Measurements from ENCODE around the gene SLC35A3. TPM values are rescaled to one million over a fixed set of nuclear protein-coding genes. Genes with fewer than 3 reads are reported as not detected.

The SLC35A3 gene
- total RNA-seq, 1 experiment from 2014 or later: 46.5 TPM

GRCh38 chr1:100065183-100065968 is 95.6 kb downstream of the SLC35A3 start:
- BruUV-seq (replicated peaks): no TSS peak
- H3K9ac ChIP-seq (ENCODE audit: low read length): no peak overlapping the region
- ChIA-PET CTCF (no interaction called here), POLR2A (ENCODE audit: unreplicated experiment) (no interaction called here)
- no peaks in the 10 kb centered on the region for H3K9me3 ChIP-seq (ENCODE audit: low read length)
- no peak overlapping the region for H3K27ac ChIP-seq (ENCODE audit: low read length)
- H4K20me1 ChIP-seq (ENCODE audit: low read length): no peaks in the 10 kb centered on the region
- ATAC-seq (no peak), DNase-seq (no peak)
- no peaks in the 10 kb centered on the region for H3K79me2 ChIP-seq (ENCODE audit: low read length)
- no peak overlapping the region for H2AFZ ChIP-seq (ENCODE audit: low read length)
- intact Hi-C loops (cut with micrococcal nuclease): no loop called here
- H3K4me2 ChIP-seq (ENCODE audit: low read length): no peak overlapping the region
- TF ChIP-seq EZH2phosphoT487 (IDR thresholded peaks at IDR 0.05; ENCODE audit: borderline replicate concordance, low read length) (no peak), CTCF (conservative IDR thresholded peaks at IDR 0.05; ENCODE audit: low read depth, low read length) (no peak), EZH2 (IDR thresholded peaks at IDR 0.05; ENCODE audit: low read length, unreplicated experiment) (no peak)
- no peaks in the 10 kb centered on the region for H3F3A ChIP-seq (ENCODE audit: low read length, unreplicated experiment)
- H3K36me3 ChIP-seq (ENCODE audit: low read depth, low read length): peaks cover 50% of the 10 kb centered on the region
- H3K4me1 ChIP-seq (ENCODE audit: insufficient read depth, low read length): no peaks in the 10 kb centered on the region
- no peaks in the 10 kb centered on the region for H3K9me2 ChIP-seq (replicated peaks; ENCODE audit: low read length)
- H3K27me3 ChIP-seq (ENCODE audit: low read length): no peaks in the 10 kb centered on the region
- no peak overlapping the region for H3K4me3 ChIP-seq (ENCODE audit: low read length)

- no TSS peak for BruUV-seq (replicated peaks)
- ChIA-PET POLR2A (ENCODE audit: unreplicated experiment) (no interaction called here), CTCF (no interaction called here)
- intact Hi-C loops (cut with micrococcal nuclease): no loop called here
- no peak overlapping the region for H3K27ac ChIP-seq (ENCODE audit: low read length)
- H3K36me3 ChIP-seq (ENCODE audit: low read depth, low read length): peaks cover 48% of the 10 kb centered on the region
- DNase-seq (no peak), ATAC-seq (no peak)
- TF ChIP-seq CTCF (conservative IDR thresholded peaks at IDR 0.05; ENCODE audit: low read depth, low read length) (no peak), EZH2 (IDR thresholded peaks at IDR 0.05; ENCODE audit: low read length, unreplicated experiment) (no peak), EZH2phosphoT487 (IDR thresholded peaks at IDR 0.05; ENCODE audit: borderline replicate concordance, low read length) (no peak)
- no peak overlapping the region for H3K4me2 ChIP-seq (ENCODE audit: low read length)
- no peaks in the 10 kb centered on the region for H3K79me2 ChIP-seq (ENCODE audit: low read length)
- no peaks in the 10 kb centered on the region for H3K9me3 ChIP-seq (ENCODE audit: low read length)
- H3K4me3 ChIP-seq (ENCODE audit: low read length): no peak overlapping the region
- no peaks in the 10 kb centered on the region for H3F3A ChIP-seq (ENCODE audit: low read length, unreplicated experiment)
- H3K9ac ChIP-seq (ENCODE audit: low read length): no peak overlapping the region
- H3K9me2 ChIP-seq (replicated peaks; ENCODE audit: low read length): no peaks in the 10 kb centered on the region
- no peaks in the 10 kb centered on the region for H3K4me1 ChIP-seq (ENCODE audit: insufficient read depth, low read length)
- no peaks in the 10 kb centered on the region for H4K20me1 ChIP-seq (ENCODE audit: low read length)
- H3K27me3 ChIP-seq (ENCODE audit: low read length): no peaks in the 10 kb centered on the region
- H2AFZ ChIP-seq (ENCODE audit: low read length): no peak overlapping the region
Measured at GRCh38 chr1:100065969-100066227, 96.1 kb downstream of the SLC35A3 start.

- no peaks in the 10 kb centered on the region for H3F3A ChIP-seq (ENCODE audit: low read length, unreplicated experiment)
- POLR2A ChIA-PET (ENCODE audit: unreplicated experiment): no interaction called here
- no peak overlapping the region for H3K27ac ChIP-seq (ENCODE audit: low read length)
- no TSS peak for BruUV-seq (replicated peaks)
- no peaks in the 10 kb centered on the region for H3K79me2 ChIP-seq (ENCODE audit: low read length)
- TF ChIP-seq CTCF (conservative IDR thresholded peaks at IDR 0.05; ENCODE audit: low read depth, low read length) (no peak), EZH2 (IDR thresholded peaks at IDR 0.05; ENCODE audit: low read length, unreplicated experiment) (no peak), EZH2phosphoT487 (IDR thresholded peaks at IDR 0.05; ENCODE audit: borderline replicate concordance, low read length) (no peak)
- CTCF ChIA-PET: interaction anchor here (0.6 kb wide), 1 partner anchor 31 kb away, joined by 14 read pairs; no protein-coding TSS in a partner anchor
- H3K36me3 ChIP-seq (ENCODE audit: low read depth, low read length): peaks cover 51% of the 10 kb centered on the region
- intact Hi-C loops (cut with micrococcal nuclease): no loop called here
- DNase-seq: no peak
- no peak overlapping the region for H3K4me3 ChIP-seq (ENCODE audit: low read length)
- H2AFZ ChIP-seq (ENCODE audit: low read length): no peak overlapping the region
- H4K20me1 ChIP-seq (ENCODE audit: low read length): no peaks in the 10 kb centered on the region
- no peaks in the 10 kb centered on the region for H3K27me3 ChIP-seq (ENCODE audit: low read length)
- H3K4me1 ChIP-seq (ENCODE audit: insufficient read depth, low read length): no peaks in the 10 kb centered on the region
- no peaks in the 10 kb centered on the region for H3K9me2 ChIP-seq (replicated peaks; ENCODE audit: low read length)
- no peaks in the 10 kb centered on the region for H3K9me3 ChIP-seq (ENCODE audit: low read length)
- H3K9ac ChIP-seq (ENCODE audit: low read length): no peak overlapping the region
- H3K4me2 ChIP-seq (ENCODE audit: low read length): no peak overlapping the region
- no peak for ATAC-seq
Measured at GRCh38 chr1:100070201-100070939, 100.6 kb downstream of the SLC35A3 start.

Measured in PC-3 (cell line).